SK-N-SH (cell line): Measurements from ENCODE around the gene GCM1. TPM values are rescaled to one million over a fixed set of nuclear protein-coding genes. Genes with fewer than 3 reads are reported as not detected.

ENCODE experiments used
- CTCF ChIA-PET: fragments of 300-600, 350-600 bp; formaldehyde crosslinking; extraction: SDS; loops from one replicate; lab custom pipeline; 2021; lab: Yijun Ruan, JAX
- POLR2A ChIA-PET: fragments of 350-600 bp; sonication (Branson Sonifier 250); formaldehyde crosslinking; extraction: SDS; loops from one replicate; lab custom pipeline; 2020; ENCODE audit warnings: antibody characterized with exemption, inconsistent platforms; lab: Yijun Ruan, JAX
- DNase-seq: peaks from one replicate; pipeline ENCODE4 v3.0.0; 2012
- H2AFZ ChIP-seq: fragments of 200-600 bp; sonication (generic); 2 replicates; pipeline ENCODE4 v1.8.1; 2016; ENCODE audit warnings: antibody characterized with exemption, mild to moderate bottlenecking, low read depth
- H3F3A ChIP-seq: fragments of 200-600 bp; sonication (generic); replicated peaks from 2 replicates; pipeline ENCODE3; 2016; ENCODE audit warnings: antibody characterized with exemption, mild to moderate bottlenecking; ENCODE audit not compliant: insufficient read depth
- H3K27ac ChIP-seq, 2 experiments: fragments of 200-500 bp in 1 of 2; fragments of 200-600 bp in 1 of 2; sonication (Bioruptor generic) in 1 of 2; sonication (generic), shearing (Covaris generic) in 1 of 2; 2 replicates each; pipeline versions ENCODE4 v1.5.1 to v1.6.1; 2014 to 2016; ENCODE audit warnings: low read depth in 2 of 2, inconsistent platforms in 1 of 2, low read length in 1 of 2, mild to moderate bottlenecking in 1 of 2, mixed read lengths in 1 of 2
- H3K27me3 ChIP-seq: fragments of 200-600 bp; sonication (generic), shearing (Covaris generic); 2 replicates; pipeline ENCODE4 v1.6.1; 2016; ENCODE audit warnings: mixed run types; ENCODE audit not compliant: insufficient read depth
- H3K36me3 ChIP-seq, 2 experiments: fragments of 200-500 bp in 1 of 2; fragments of 200-600 bp in 1 of 2; sonication (Bioruptor generic) in 1 of 2; sonication (generic) in 1 of 2; replicated peaks in 1 of 2; 2 replicates each; pipeline versions ENCODE3 to v1.5.1; 2014 to 2016; ENCODE audit warnings: low read length in 1 of 2, mild to moderate bottlenecking in 1 of 2; ENCODE audit not compliant: insufficient read depth in 2 of 2, control insufficient read depth in 1 of 2
- H3K4me1 ChIP-seq, 2 experiments: fragments of 200-500 bp in 1 of 2; fragments of 200-600 bp in 1 of 2; sonication (Bioruptor generic) in 1 of 2; sonication (generic), shearing (Covaris generic) in 1 of 2; 2 replicates each; pipeline versions ENCODE4 v1.5.1 to v1.6.1; 2014 to 2016; ENCODE audit warnings: low read depth in 1 of 2, low read length in 1 of 2, mixed run types in 1 of 2; ENCODE audit not compliant: insufficient read depth in 2 of 2, control insufficient read depth in 1 of 2
- H3K4me2 ChIP-seq: fragments of 200-600 bp; sonication (generic), shearing (Covaris generic); 2 replicates; pipeline ENCODE4 v1.6.1; 2017; ENCODE audit warnings: mixed run types
- H3K4me3 ChIP-seq, 2 experiments: fragments of 200-500 bp in 1 of 2; fragments of 200-600 bp in 1 of 2; sonication (Bioruptor generic) in 1 of 2; sonication (generic), shearing (Covaris generic) in 1 of 2; 2 replicates each; pipeline versions ENCODE4 v1.5.1 to v1.8.1; 2014 to 2016; ENCODE audit warnings: low read depth in 2 of 2, inconsistent platforms in 1 of 2, low read length in 1 of 2, mild to moderate bottlenecking in 1 of 2, mixed read lengths in 1 of 2, moderate library complexity in 1 of 2
- H3K79me2 ChIP-seq: fragments of 200-600 bp; sonication (generic); 2 replicates; pipeline ENCODE4 v1.8.1; 2017; ENCODE audit warnings: mild to moderate bottlenecking; ENCODE audit not compliant: insufficient read depth
- H3K9ac ChIP-seq: fragments of 200-600 bp; sonication (generic); 2 replicates; pipeline ENCODE4 v1.6.1; 2017; ENCODE audit warnings: mixed run types
- H3K9me2 ChIP-seq: fragments of 200-600 bp; sonication (generic); 2 replicates; pipeline ENCODE4 v1.6.1; 2017; ENCODE audit warnings: mixed run types
- H3K9me3 ChIP-seq: fragments of 200-600 bp; sonication (generic); 2 replicates; pipeline ENCODE4 v1.6.1; 2017; ENCODE audit warnings: mixed run types, mild to moderate bottlenecking, moderate library complexity
- H4K20me1 ChIP-seq: fragments of 200-600 bp; sonication (generic); 2 replicates; pipeline ENCODE4 v1.6.1; 2017; ENCODE audit warnings: mild to moderate bottlenecking, mixed run types; ENCODE audit not compliant: insufficient read depth
- ELF1 ChIP-seq: IDR thresholded peaks from 2 replicates; pipeline ENCODE4 v1.4.0; 2012
- EP300 ChIP-seq, 2 experiments: IDR thresholded peaks; 2 replicates each; pipeline versions ENCODE4 v1.4.0 to v1.6.1; 2012; ENCODE audit warnings: borderline replicate concordance in 1 of 2, low read depth in 1 of 2, low read length in 1 of 2
- EZH2phosphoT487 ChIP-seq: fragments of 200-600 bp; sonication (generic); IDR thresholded peaks from 2 replicates; pipeline ENCODE4 v1.6.1; 2017; ENCODE audit warnings: low read depth, mixed run types, mild to moderate bottlenecking, antibody characterized with exemption, moderate library complexity, borderline replicate concordance
- FOXJ3 ChIP-seq: sonication (generic); formaldehyde crosslinking; IDR thresholded peaks from 2 replicates; pipeline ENCODE4 v1.5.1; 2020; ENCODE audit warnings: mild to moderate bottlenecking, missing genetic modification reagents
- FOXM1 ChIP-seq: IDR thresholded peaks from 2 replicates; pipeline ENCODE4 v1.4.0; 2012; ENCODE audit warnings: low read depth, mild to moderate bottlenecking
- GABPA ChIP-seq: IDR thresholded peaks from 2 replicates; pipeline ENCODE4 v1.4.0; 2012; ENCODE audit warnings: low read depth, mild to moderate bottlenecking
- IRF3 ChIP-seq: fragments of 150-350 bp; IDR thresholded peaks from 2 replicates; pipeline ENCODE4 v1.6.1; 2016; ENCODE audit warnings: mild to moderate bottlenecking, low read depth, low read length
- JUND ChIP-seq: IDR thresholded peaks from 2 replicates; pipeline ENCODE4 v1.4.0; 2012
- MEF2A ChIP-seq: IDR thresholded peaks from 2 replicates; pipeline ENCODE4 v1.4.0; 2012; ENCODE audit warnings: low read depth, borderline replicate concordance
- NFIC ChIP-seq: IDR thresholded peaks from 2 replicates; pipeline ENCODE4 v1.4.0; 2012; ENCODE audit warnings: borderline replicate concordance
- NRF1 ChIP-seq: IDR thresholded peaks from 2 replicates; pipeline ENCODE4 v1.6.1; 2012; ENCODE audit warnings: low read depth, mild to moderate bottlenecking, low read length
- PBX3 ChIP-seq: IDR thresholded peaks from 2 replicates; pipeline ENCODE4; 2012
- POLR2AphosphoS5 ChIP-seq: IDR thresholded peaks from 2 replicates; pipeline ENCODE4 v1.6.1; 2012; ENCODE audit warnings: low read depth, low read length
- RAD21 ChIP-seq: IDR thresholded peaks from 2 replicates; pipeline ENCODE4 v1.6.1; 2012; ENCODE audit warnings: mild to moderate bottlenecking, low read length
- RCOR1 ChIP-seq: fragments of 150-350 bp; IDR thresholded peaks from 2 replicates; pipeline ENCODE4 v1.6.1; 2017; ENCODE audit warnings: antibody characterized with exemption, low read length
- REST ChIP-seq: IDR thresholded peaks from 2 replicates; pipeline ENCODE4 v1.6.1; 2012; ENCODE audit warnings: mild to moderate bottlenecking, low read depth, low read length, moderate library complexity
- TEAD4 ChIP-seq: IDR thresholded peaks from 2 replicates; pipeline ENCODE4 v1.4.0; 2012; ENCODE audit warnings: mild to moderate bottlenecking, borderline replicate concordance; ENCODE audit not compliant: insufficient read depth
- YY1 ChIP-seq: IDR thresholded peaks from 2 replicates; pipeline ENCODE4 v1.4.0; 2012; ENCODE audit warnings: low read depth, mild to moderate bottlenecking
- WGBS: methylation state at CpG from one replicate; pipeline ENCODE4 v1.1.6; 2017; ENCODE audit warnings: low lambda C conversion rate; 5-methylcytosine and 5-hydroxymethylcytosine counted together
- polyA plus RNA-seq, 3 experiments: library from polyadenylated mRNA; depleted of rRNA; stranded (reverse); fragments of >200 nt; gene quantifications; 2 replicates each; pipeline ENCODE4 v1.2.3, GENCODE V29; 2012

Gene GCM1
- polyA plus RNA-seq, 1 of the 3 experiments (the other 2 are of a cell fraction) = not detected

- POLR2A ChIA-PET = no interaction called here
- H3K4me3 ChIP-seq = no peak overlapping the region
- no peak overlapping the region for H3K27ac ChIP-seq
- no peaks in the 10 kb centered on the region for H3K36me3 ChIP-seq
- H3K4me2 ChIP-seq = no peak overlapping the region
- DNase-seq = no peak
- WGBS = 32% methylated on average over 4 of the region's 4 CpGs
- no peak overlapping the region for H3K9ac ChIP-seq
- H3K27me3 ChIP-seq = no peaks in the 10 kb centered on the region; the same call in 1 of the 2 replicates
- TF ChIP-seq TEAD4 (no peak), MEF2A (no peak), JUND (no peak), IRF3 (no peak), EP300 (IDR thresholded peaks at IDR 0.05; ENCODE audit: borderline replicate concordance in 1 of 2, low read depth in 1 of 2, low read length in 1 of 2) (no peak), ELF1 (no peak), PBX3 (no peak), NRF1 (no peak), POLR2AphosphoS5 (no peak), RCOR1 (no peak), FOXJ3 (CRISPR knock-in tag) (no peak), EZH2phosphoT487 (no peak), GABPA (no peak), REST (no peak), NFIC (no peak), FOXM1 (no peak), RAD21 (no peak), YY1 (no peak)
- TF ChIP-seq, all 33 proteins: peak for 0
- Histone ChIP-seq H3K4me1 (no peaks in the 10 kb centered on the region), H3K9me3 (no peaks in the 10 kb centered on the region), H3F3A (no peaks in the 10 kb centered on the region), H2AFZ (no peak overlapping the region), H4K20me1 (no peaks in the 10 kb centered on the region), H3K9me2 (no peaks in the 10 kb centered on the region), H3K79me2 (no peaks in the 10 kb centered on the region)
- CTCF ChIA-PET = no interaction called here
Measured at GRCh38 chr6:53139841-53140413, 8.7 kb downstream of the GCM1 start.
